GM23338 (cell line): Measurements from ENCODE around the gene EMX1. TPM values are rescaled to one million over a fixed set of nuclear protein-coding genes. Genes with fewer than 3 reads are reported as not detected.
A peak's percentile ranks its signal among the peaks of the same experiment; 100 is the strongest.

Experiments used
- ATAC-seq: fragments of 200-7000 bp; cut with Tn5 transposase; 3 replicates; pipeline ENCODE4 v1.9.1; 2020
- DNase-seq: peaks from one replicate; pipeline ENCODE4 v3.0.0-alpha.2; 2015; ENCODE audit warnings: low spot score
- H2AFZ ChIP-seq: fragments of 200-600 bp; sonication (generic); 2 replicates; pipeline ENCODE4 v1.8.0; 2016; ENCODE audit warnings: antibody characterized with exemption, mild to moderate bottlenecking, moderate library complexity
- H3F3A ChIP-seq: fragments of 200-600 bp; sonication (generic); replicated peaks from 2 replicates; pipeline ENCODE4 v1.8.0; 2017; ENCODE audit warnings: antibody characterized with exemption, mixed run types, low read depth
- H3K27ac ChIP-seq: fragments of 200-600 bp; sonication (generic); 2 replicates; pipeline ENCODE4 v1.6.1; 2016; ENCODE audit warnings: low read depth
- H3K27me3 ChIP-seq: fragments of 200-600 bp; sonication (generic); 2 replicates; pipeline ENCODE4 v1.8.0; 2016; ENCODE audit warnings: mild to moderate bottlenecking, mixed run types, moderate library complexity; ENCODE audit not compliant: insufficient read depth
- H3K36me3 ChIP-seq: fragments of 200-600 bp; sonication (generic); 2 replicates; pipeline ENCODE4 v1.8.0; 2016; ENCODE audit warnings: mild to moderate bottlenecking; ENCODE audit not compliant: insufficient read depth
- H3K4me1 ChIP-seq: fragments of 200-600 bp; sonication (generic); 2 replicates; pipeline ENCODE4 v1.8.0; 2016; ENCODE audit warnings: mild to moderate bottlenecking, moderate library complexity; ENCODE audit not compliant: insufficient read depth
- H3K4me2 ChIP-seq: fragments of 200-600 bp; sonication (generic); 2 replicates; pipeline ENCODE4 v1.7.1; 2017; ENCODE audit warnings: mixed run types
- H3K4me3 ChIP-seq: fragments of 200-600 bp; sonication (generic); 2 replicates; pipeline ENCODE4 v1.6.1; 2016; ENCODE audit warnings: mixed run types
- H3K79me2 ChIP-seq: fragments of 200-600 bp; sonication (generic); replicated peaks from 2 replicates; pipeline ENCODE4 v1.8.0; 2017; ENCODE audit warnings: mild to moderate bottlenecking; ENCODE audit not compliant: insufficient read depth
- H3K9me2 ChIP-seq: fragments of 200-600 bp; sonication (generic); 2 replicates; pipeline ENCODE4 v1.8.0; 2017; ENCODE audit not compliant: insufficient read depth
- H4K20me1 ChIP-seq: fragments of 200-600 bp; sonication (generic); replicated peaks from 2 replicates; pipeline ENCODE4 v1.8.0; 2017; ENCODE audit warnings: mild to moderate bottlenecking; ENCODE audit not compliant: insufficient read depth
- H3K27ac Mint-ChIP-seq: 2 replicates; pipeline ENCODE4 v1.8.0; 2020; ENCODE audit warnings: inconsistent platforms, mild to moderate bottlenecking, moderate library complexity, mixed read lengths
- H3K27me3 Mint-ChIP-seq: 3 replicates; pipeline ENCODE4 v1.8.0; 2022; ENCODE audit warnings: low read depth, mild to moderate bottlenecking, moderate library complexity, mixed read lengths, inconsistent platforms; ENCODE audit not compliant: insufficient read depth, poor library complexity
- H3K36me3 Mint-ChIP-seq: 3 replicates; pipeline ENCODE4 v1.8.0; 2021; ENCODE audit warnings: low read depth, mild to moderate bottlenecking, inconsistent platforms, moderate library complexity, mixed read lengths
- H3K4me1 Mint-ChIP-seq: 3 replicates; pipeline ENCODE4 v1.8.0; 2020; ENCODE audit warnings: mild to moderate bottlenecking, inconsistent platforms, mixed read lengths
- H3K4me3 Mint-ChIP-seq: 3 replicates; pipeline ENCODE4 v1.8.0; 2021; ENCODE audit warnings: moderate library complexity, mild to moderate bottlenecking, inconsistent platforms, mixed read lengths
- H3K9me3 Mint-ChIP-seq: 3 replicates; pipeline ENCODE4 v1.8.0; 2020; ENCODE audit warnings: moderate library complexity, mild to moderate bottlenecking, inconsistent platforms, mixed read lengths
- CTCF ChIP-seq, 2 experiments: fragments of 200-600 bp in 1 of 2; sonication (generic) in 1 of 2; conservative IDR thresholded peaks; 2 replicates each; pipeline versions ENCODE4 v1.5.1 to v1.6.1; 2016 to 2017; ENCODE audit warnings: antibody characterized with exemption in 2 of 2, low read depth in 2 of 2, mild to moderate bottlenecking in 2 of 2, moderate library complexity in 1 of 2
- ETS1 ChIP-seq: IDR thresholded peaks from 2 replicates; pipeline ENCODE4 v1.6.1; 2016; ENCODE audit warnings: antibody characterized with exemption
- NANOG ChIP-seq: IDR thresholded peaks from 2 replicates; pipeline ENCODE4 v1.6.1; 2016; ENCODE audit warnings: antibody characterized with exemption, borderline replicate concordance
- REST ChIP-seq: IDR thresholded peaks from one replicate; pipeline ENCODE4 v1.6.1; 2018; ENCODE audit warnings: antibody characterized with exemption; ENCODE audit not compliant: unreplicated experiment
- polyA plus RNA-seq: library from polyadenylated mRNA; unstranded; fragments of >200 nt; fragmentation: Nextera tagmentation; extraction: Ambion mirVana; gene quantifications from 2 replicates; pipeline ENCODE4 v1.2.1, GENCODE V29; 2016
- total RNA-seq: library from RNA; depleted of rRNA; stranded (reverse); fragments of >200 nt; shearing (Covaris generic); gene quantifications from 2 replicates; pipeline ENCODE4 v1.2.3, GENCODE V29; 2014

The EMX1 gene
- total and polyA plus RNA-seq, 2 experiments from 2014 or later, result 3.9 to 7.9 TPM

- TF ChIP-seq CTCF (conservative IDR thresholded peaks at IDR 0.05; ENCODE audit: low read depth in 2 of 2) (no peak), ETS1 (no peak), REST (no peak), NANOG (no peak)
Measured at GRCh38 chr2:72940361-72940760, 23.0 kb downstream of the EMX1 start (continued).

GRCh38 chr2:72940786-72941185, 23.5 kb downstream of the EMX1 start:
- Histone ChIP-seq H3K4me2 (peak overlapping the region; percentile 32; the same call in 1 of the 2 replicates), H4K20me1 (no peaks in the 10 kb centered on the region), H3K4me3 (no peak overlapping the region), H2AFZ (no peak overlapping the region), H3K36me3 (no peaks in the 10 kb centered on the region), H3K4me1 (peaks cover 20% of the 10 kb centered on the region), H3K27me3 (no peaks in the 10 kb centered on the region), H3K9me2 (0 out of 2 replicates have a peak, but pooled peaks cover 3% of the 10 kb centered on the region), H3K79me2 (no peaks in the 10 kb centered on the region), H3K27ac (no peak overlapping the region), H3F3A (no peaks in the 10 kb centered on the region)
- peaks cover 47% of the 10 kb centered on the region for H3K4me1 Mint-ChIP-seq
- ATAC-seq, result peak; percentile 18
- peak; percentile 43 for DNase-seq
- peaks cover 24% of the 10 kb centered on the region for H3K27me3 Mint-ChIP-seq
- no peak for TF ChIP-seq REST
- H3K36me3 Mint-ChIP-seq, result peaks cover 21% of the 10 kb centered on the region
- peaks cover 4% of the 10 kb centered on the region; the same call in 2 of the 3 replicates for H3K9me3 Mint-ChIP-seq
- H3K27ac Mint-ChIP-seq, result no peak overlapping the region
- no peak overlapping the region; the same call in 2 of the 3 replicates for H3K4me3 Mint-ChIP-seq
